NK-92 treated with Interleukin-12 subunit alpha and Interleukin-12 subunit beta, amount 100 ng/mL, for 24 hours (cell line): ENCODE results near the gene LRRC8B.
"Not testable (repeated sequence)": the region's sequence is repeated elsewhere in the genome, so short reads cannot be mapped to it uniquely, and the experiment has no call there.

Source experiments
- DNase-seq: peaks from one replicate; lab custom pipeline; 2025; lab: John Stamatoyannopoulos, UW

LRRC8B gene

GRCh38 chr1:89584211-89584610, 59.6 kb downstream of the LRRC8B start:
- no peak for DNase-seq

DNA sequence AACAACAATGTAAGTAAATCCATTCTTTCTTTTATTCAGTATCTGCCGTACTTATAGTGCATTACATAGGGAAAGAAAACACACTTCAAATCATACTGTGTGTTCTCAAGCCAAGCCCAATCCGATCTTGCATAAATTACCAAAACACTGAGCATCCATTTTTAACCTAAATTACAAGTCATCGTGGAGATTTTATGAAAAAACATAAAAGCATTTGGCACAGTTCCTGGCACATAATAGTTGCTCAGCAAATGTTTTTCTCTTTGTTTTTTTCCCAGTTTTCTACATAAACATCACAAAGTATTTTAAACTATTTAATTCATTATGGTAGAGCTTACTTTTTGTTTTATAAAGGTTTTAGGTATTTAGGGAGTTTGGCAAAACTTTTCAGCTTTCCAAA, 60.2 kb downstream of the LRRC8B start:
- DNase-seq: no peak

DNA sequence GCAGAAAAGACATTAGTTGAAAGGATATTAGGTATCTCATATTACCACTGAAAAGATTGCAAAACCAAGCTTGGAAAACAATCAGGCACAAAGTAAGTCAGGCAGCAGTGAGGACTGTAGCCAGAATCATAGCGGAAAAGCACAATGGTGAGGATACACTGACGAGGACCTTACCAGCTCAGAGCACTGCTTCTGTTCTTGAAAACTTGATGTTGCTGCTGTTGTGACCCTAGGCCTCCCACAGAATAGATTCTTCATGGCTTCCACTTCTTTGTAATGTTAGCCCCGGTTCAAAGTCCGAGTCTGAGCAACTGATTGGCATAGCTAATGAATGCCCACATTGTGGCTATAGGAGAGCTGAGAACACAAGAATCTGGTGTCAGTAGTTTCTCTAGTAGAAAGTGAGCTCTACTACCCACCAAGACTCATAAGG, 63.1 kb downstream of the LRRC8B start:
- DNase-seq: no peak

DNA sequence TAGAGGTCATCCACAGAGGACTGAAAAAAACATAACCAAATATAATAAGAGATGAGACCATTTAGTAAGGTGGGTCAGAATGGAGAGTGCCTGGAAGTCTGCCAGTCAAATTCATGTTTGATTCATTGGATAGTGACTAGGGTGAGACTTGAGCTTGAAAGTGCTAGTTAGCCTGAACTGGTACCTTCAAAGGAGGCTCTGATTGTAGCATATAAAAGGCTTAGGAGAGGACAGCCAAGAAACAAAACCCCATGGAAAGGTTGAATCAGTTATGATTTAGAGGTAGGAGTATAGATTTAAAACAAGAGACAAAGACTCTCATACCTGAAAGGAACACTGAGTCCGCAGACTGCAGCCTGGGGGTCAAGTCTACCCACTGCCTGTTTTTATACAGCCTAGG, 63.9 kb downstream of the LRRC8B start:
- no peak for DNase-seq

DNA sequence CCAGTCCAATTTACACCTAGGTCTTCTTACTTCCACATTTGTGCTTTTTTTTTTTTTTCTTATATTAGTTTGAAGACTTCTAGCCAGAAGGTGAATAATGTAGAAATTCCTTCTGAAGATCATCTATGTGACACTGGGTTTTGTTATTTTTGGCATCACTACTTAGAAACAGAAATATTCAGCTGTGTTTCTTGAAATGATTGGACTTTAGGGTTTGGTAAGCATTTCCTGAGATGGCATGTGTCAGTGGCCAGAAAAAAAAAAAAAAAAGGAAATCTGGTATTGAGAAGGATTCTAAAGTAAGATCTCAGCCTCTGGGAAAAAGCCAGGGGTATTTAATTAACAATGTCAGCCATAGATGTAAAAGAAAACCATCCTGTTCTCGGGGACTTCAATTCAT, 64.9 kb downstream of the LRRC8B start:
- no peak for DNase-seq

GRCh38 chr1:89590341-89591080, 65.9 kb downstream of the LRRC8B start:
- no peak for DNase-seq

DNA sequence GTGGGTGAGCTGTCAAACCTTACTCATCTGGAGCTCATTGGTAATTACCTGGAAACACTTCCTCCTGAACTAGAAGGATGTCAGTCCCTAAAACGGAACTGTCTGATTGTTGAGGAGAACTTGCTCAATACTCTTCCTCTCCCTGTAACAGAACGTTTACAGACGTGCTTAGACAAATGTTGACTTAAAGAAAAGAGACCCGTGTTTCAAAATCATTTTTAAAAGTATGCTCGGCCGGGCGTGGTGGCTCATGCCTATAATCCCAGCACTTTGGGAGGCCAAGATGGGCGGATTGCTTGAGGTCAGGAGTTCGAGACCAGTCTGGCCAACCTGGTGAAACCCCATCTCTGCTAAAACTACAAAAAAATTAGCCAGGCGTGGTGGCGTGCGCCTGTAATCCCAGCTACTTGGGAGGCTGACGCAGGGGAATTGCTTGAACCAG, 68.3 kb downstream of the LRRC8B start:
- not testable (repeated sequence) for DNase-seq

DNA sequence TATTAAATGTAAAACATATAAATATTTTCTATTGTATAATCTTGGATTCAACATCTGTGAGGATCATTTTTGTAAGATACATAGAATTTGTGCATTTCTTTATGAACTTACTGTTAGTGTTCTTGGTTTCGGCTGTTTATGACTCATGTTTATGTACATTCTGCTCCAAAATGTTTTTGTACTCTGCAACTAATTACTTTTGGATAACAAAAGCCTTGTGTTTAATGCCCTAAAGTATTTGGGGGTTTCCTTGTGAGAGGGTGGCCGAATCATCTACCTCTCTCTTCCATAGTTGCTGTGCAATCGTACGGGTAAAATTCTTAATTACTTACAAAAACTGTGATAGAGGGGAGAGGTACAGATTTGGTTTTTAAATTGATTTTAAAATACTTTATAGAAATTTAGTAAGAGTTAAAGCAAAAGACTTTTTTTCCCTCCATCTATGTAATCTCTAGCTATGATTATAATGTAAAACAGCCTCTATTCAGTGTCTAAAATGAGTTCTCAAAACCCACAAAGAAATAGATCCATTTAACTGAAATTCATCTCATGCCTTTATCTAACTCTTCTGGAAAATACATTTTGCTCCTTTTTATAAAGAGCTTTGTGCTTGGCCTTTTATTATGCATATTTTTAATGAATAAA, 69.6 kb downstream of the LRRC8B start:
- DNase-seq: no peak

DNA sequence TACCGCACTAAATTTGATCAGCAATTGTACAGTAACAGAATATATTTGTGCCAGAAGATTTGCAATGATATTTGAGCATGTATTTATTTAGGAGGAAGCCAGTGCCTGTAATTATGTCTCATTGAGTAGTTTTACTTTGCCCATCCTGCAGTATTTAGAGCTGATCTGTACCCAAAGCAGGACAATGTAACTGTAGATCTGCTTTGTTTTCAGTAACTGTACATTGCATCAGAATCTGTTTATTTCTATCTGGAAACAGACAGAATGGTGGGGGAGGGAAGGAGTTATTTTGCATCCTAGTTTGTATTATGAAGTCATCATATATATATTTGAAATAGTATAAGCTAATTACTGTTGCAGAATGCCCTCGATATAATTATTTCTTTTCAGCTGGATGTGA, 72.1 kb downstream of the LRRC8B start:
- no peak for DNase-seq

GRCh38 chr1:89598450-89599331, 74.1 kb downstream of the LRRC8B start:
- no peak for DNase-seq

- no peak for DNase-seq
Measured at GRCh38 chr1:89599332-89599630, 74.7 kb downstream of the LRRC8B start.

DNA sequence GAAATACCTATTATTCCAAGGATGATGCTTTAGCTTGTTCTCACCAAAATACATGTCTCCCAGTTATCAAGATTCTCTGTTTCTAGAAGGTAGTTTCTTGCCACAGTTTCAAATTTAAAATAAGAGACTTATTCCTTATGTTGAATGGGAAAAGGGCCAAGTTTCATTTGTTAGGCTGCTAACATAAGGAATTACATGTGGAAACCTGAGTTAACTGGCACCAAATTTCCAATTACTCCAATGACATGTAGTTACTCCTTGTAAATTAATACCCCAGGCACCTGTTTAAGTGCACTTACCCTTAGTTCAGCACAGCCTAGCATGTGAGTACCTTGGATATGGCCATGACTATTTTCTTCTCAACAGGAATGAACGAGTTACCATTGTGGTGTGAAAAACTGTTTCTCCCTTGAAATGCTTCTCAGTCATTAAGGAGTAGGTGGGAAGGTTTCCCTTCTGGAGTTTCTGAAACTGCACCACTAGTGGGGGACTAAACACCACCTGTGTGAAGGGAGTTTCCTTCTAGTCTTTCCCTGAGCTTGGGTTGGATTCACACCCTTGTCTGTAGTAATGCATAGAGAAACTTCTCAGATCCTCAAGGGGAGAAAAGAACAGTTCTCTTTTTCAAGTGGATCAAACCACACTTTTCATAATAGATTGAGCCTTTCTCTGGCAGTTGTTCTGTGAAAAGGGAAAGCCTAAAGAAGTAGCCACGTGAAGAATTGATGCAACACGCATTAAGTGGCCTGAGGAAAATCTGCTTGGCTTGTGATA, 76.0 kb downstream of the LRRC8B start:
- DNase-seq: no peak

DNA sequence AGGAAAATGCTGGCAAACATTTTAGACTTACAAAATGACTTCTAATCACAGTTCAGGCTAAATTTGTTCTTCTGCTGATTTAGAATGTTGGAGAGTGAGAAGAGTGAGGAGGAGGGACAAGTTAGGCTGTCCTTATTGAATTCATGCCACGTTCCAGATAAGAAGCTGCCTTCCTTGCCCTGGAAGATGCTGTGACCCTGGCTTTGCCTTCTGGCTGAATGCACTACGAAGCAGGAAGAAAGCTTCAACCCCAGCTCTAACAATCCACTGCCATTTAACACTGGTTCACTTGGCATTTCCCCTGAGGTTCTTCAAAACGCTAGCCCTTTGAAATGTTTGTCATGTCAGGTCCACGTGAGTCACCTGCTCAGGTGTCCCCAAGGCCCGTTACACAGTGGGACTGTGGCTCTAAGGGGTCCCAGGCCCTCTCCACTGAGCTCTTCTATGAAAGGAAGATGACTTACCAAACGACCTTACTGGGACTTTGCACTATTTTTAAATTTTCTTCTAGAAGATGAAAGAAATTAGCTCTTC, 78.3 kb downstream of the LRRC8B start:
- DNase-seq: no peak

DNA sequence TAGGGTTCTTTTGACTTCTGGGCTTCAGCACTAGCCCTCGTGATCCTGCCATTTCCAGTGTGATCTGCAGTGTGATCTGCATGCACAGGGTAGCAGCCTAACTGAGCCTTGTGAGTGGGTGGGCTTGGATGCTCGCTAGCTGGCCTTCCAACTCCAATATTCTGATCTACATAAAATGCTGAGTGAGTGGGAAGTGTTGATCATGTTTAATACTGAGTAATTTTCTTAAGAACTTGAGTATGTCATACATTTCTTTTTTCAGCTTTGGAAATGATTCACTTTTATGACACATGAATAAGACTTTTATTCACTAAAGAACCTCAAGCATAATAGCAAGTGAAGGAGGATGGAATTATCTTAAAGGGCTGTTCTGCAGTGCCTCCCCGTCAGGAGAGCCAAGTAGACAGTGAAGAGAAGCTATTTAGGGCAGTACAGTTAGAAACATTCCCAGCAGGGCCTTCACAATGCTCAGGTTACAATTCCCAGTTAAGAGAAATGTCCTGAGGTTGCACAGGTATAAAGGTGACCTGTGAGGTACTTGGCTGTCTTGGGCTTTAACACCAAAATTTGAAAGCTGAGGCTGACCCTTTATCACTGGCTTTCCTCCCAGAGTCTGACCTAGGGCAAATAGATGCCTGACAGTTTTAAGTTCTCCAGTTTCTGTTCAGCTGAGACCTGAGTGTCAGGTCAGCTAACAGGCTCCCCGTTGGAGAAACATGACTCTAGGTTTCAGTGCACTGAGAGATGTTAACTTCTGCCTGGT, 79.2 kb downstream of the LRRC8B start:
- DNase-seq: no peak

DNA sequence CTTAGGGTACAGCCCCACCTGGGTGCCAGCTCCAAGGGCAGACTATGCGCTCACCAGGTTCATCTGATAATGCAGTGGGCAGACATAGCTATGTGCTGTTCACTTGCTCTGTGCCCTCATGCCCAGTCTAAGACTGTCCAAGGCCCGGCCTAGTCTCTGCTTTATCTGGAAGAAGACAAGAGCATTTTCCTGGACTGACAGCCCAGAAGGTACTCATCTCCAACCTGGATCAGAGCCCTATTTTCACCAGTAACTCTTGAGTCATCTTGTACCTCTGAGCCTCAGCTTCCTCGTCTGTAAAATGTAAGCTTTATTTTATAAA, 79.7 kb downstream of the LRRC8B start:
- DNase-seq: no peak

- DNase-seq: no peak
Measured at GRCh38 chr1:89605692-89606091, 81.1 kb downstream of the LRRC8B start.

GRCh38 chr1:89606227-89606980, 81.8 kb downstream of the LRRC8B start:
- no peak for DNase-seq

DNA sequence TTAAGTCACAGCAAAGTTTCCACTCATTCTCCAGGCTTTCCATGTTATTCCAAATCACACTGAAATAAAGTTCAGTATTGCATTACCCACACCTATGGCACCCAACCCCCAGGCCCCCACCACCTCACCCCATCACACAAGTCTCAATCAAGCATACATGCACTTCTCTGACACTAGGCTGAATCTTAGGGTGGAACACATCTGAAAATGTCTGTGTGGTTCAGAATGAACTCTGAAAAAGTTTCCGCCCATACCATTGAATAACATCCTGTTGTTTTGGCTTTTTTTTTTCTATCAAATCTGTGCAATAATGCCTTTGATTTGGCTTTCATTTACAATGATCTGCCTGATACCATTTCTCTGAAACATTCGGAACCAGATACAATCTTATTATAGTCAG, 82.5 kb downstream of the LRRC8B start:
- DNase-seq: no peak

GRCh38 chr1:89607586-89608318, 83.1 kb downstream of the LRRC8B start:
- no peak for DNase-seq
